Measurements from ENCODE around the gene NXN. TPM values are rescaled to one million over a fixed set of nuclear protein-coding genes. Genes with fewer than 3 reads are reported as not detected.

The NXN gene
- total RNA-seq = 10 to 100 TPM in 3 of 4 donors, 1 to 10 TPM in 1; 6.6 to 28.4 (median 14.7) TPM

DNA sequence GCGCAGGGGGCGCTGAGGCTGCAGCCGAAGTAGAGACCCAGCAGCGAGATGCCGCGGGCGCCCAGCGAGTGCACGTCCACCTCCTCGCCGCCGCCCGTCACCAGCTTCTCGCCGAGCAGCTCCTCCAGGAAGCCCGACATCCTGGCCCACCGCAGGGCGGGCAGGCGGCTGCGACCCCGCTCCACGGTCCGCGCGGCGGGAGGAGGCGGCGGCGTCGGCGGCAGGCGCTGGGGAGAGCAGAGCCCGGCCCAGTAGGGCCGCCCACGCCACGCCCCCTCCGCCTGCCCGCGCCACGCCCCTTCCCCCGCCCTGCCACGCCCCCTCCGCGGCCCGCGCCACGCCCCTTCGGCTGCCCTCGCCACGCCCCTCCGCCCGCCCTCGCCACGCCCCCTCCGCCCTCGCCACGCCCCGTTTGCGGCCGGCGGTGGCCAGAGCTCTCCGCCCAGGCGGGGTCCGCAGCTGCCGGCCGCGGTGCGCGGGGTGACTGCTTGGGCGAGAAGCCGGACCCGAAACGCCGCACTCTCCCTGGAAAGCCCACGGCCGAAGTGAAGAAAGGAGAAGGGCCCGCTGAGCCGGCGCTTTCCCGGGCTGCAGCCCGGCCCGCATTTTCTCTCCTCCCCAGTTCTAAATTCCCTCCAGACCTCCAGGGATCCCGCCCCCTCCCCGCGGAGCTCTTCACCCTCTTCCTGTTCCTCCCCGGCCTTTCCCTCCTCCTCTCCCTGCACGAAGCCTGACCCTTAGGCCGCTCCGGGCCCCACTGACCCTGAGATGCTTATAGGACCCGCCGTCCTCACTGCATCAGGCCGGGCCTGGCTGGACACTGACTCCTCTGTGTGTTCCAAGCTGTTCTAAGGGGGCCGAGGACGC is at the start of gene NXN:
Gene NXN (minus strand): TSS at position 238 of the 867 bp plus-strand sequence.
- H3K27ac ChIP-seq = peak within 1 kb of the TSS; percentile 73 to 91 (median 78)
- peak; percentile 74 to 80 for DNase-seq (ENCODE audit: low spot score in 2 of 2)
- 0 to 1% methylated on average over 42 to 56 of the region's 94 CpGs for WGBS, 2 donors
- peak within 1 kb of the TSS; percentile 48 to 71 (median 59) for H3K4me3 ChIP-seq
- TF ChIP-seq EP300 (IDR thresholded peaks at IDR 0.05) (peak in 1 of 2 donors; percentile 64), POLR2A (IDR thresholded peaks at IDR 0.05) (peak in 1 of 2 donors; percentile 70)
- TF ChIP-seq, protein P1, sequence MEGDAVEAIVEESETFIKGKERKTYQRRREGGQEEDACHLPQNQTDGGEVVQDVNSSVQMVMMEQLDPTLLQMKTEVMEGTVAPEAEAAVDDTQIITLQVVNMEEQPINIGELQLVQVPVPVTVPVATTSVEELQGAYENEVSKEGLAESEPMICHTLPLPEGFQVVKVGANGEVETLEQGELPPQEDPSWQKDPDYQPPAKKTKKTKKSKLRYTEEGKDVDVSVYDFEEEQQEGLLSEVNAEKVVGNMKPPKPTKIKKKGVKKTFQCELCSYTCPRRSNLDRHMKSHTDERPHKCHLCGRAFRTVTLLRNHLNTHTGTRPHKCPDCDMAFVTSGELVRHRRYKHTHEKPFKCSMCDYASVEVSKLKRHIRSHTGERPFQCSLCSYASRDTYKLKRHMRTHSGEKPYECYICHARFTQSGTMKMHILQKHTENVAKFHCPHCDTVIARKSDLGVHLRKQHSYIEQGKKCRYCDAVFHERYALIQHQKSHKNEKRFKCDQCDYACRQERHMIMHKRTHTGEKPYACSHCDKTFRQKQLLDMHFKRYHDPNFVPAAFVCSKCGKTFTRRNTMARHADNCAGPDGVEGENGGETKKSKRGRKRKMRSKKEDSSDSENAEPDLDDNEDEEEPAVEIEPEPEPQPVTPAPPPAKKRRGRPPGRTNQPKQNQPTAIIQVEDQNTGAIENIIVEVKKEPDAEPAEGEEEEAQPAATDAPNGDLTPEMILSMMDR (IDR thresholded peaks at IDR 0.05) = no peak
- peaks cover 0 to 4% of the 10 kb centered on the region in 2 donors for H3K27me3 ChIP-seq
- H3K36me3 ChIP-seq = no peaks in the 10 kb centered on the region
- no peaks in the 10 kb centered on the region for H3K9me3 ChIP-seq
- peaks cover 0 to 39% (median 20%) of the 10 kb centered on the region in 4 donors for H3K4me1 ChIP-seq

DNA sequence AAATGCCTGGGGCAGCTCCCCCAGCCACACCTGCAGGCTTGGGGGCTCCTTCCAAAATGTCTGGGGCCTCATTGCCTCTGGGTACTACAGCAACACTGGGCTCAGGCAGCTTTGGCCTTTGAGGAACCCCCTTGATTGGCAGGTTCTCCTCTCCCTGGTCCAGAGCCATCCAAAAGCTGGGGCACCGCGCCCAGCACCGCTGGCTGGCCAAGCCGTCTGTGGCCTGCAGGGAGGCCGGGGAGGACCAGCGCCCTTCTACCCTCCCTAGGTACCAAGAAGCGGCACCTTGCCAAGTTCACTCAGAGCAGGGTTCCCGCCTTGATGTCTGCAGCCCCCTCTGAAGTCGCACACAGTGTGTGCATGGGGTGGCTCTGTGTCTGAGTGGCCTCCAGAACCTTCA is 47.5 kb upstream of the NXN start:
- Histone ChIP-seq H3K27ac (no peak overlapping the region), H3K27me3 (no peaks in the 10 kb centered on the region), H3K4me3 (no peak overlapping the region), H3K9me3 (no peaks in the 10 kb centered on the region), H3K36me3 (peaks cover 0 to 30% (median 0%) of the 10 kb centered on the region in 3 donors), H3K4me1 (peaks cover 0 to 43% (median 5%) of the 10 kb centered on the region in 4 donors)
- 79 to 88% methylated on average over 8 to 9 of the region's 9 CpGs for WGBS, 2 donors
- TF ChIP-seq EP300 (IDR thresholded peaks at IDR 0.05) = no peak
- TF ChIP-seq, protein P1 (IDR thresholded peaks at IDR 0.05) = no peak
- no peak for TF ChIP-seq POLR2A (IDR thresholded peaks at IDR 0.05)
- no peak for DNase-seq (ENCODE audit: low spot score in 2 of 2)

DNA sequence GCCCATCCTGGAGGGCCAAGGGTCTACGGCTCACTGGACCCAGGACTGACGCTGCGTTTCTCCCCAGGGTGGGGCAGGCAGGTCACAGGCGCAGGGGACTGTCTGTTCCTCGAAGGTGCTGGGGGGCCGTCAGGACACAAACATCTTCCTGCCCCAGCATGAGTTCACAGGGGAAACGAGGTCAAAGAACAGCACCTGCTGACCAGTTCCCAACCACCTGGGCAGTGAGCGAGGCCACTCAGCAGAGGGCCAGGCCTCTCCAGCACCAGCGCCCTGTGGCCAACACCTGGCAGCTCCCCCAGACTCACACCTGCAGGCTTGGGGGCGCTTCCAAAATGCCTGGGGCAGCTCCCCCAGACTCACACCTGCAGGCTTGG is 47.0 kb upstream of the NXN start:
- Histone ChIP-seq H3K27me3 (no peaks in the 10 kb centered on the region), H3K4me1 (peaks cover 0 to 39% (median 5%) of the 10 kb centered on the region in 4 donors), H3K4me3 (no peak overlapping the region), H3K9me3 (no peaks in the 10 kb centered on the region), H3K27ac (no peak overlapping the region), H3K36me3 (peaks cover 0 to 30% (median 0%) of the 10 kb centered on the region in 3 donors)
- 87% methylated on average over 10 of the region's 10 CpGs; no CpG with 5 or more reads in 1 of the 2 donors for WGBS, 2 donors
- TF ChIP-seq EP300 (IDR thresholded peaks at IDR 0.05) (no peak), POLR2A (IDR thresholded peaks at IDR 0.05) (no peak)
- DNase-seq (ENCODE audit: low spot score in 2 of 2) = no peak

DNA sequence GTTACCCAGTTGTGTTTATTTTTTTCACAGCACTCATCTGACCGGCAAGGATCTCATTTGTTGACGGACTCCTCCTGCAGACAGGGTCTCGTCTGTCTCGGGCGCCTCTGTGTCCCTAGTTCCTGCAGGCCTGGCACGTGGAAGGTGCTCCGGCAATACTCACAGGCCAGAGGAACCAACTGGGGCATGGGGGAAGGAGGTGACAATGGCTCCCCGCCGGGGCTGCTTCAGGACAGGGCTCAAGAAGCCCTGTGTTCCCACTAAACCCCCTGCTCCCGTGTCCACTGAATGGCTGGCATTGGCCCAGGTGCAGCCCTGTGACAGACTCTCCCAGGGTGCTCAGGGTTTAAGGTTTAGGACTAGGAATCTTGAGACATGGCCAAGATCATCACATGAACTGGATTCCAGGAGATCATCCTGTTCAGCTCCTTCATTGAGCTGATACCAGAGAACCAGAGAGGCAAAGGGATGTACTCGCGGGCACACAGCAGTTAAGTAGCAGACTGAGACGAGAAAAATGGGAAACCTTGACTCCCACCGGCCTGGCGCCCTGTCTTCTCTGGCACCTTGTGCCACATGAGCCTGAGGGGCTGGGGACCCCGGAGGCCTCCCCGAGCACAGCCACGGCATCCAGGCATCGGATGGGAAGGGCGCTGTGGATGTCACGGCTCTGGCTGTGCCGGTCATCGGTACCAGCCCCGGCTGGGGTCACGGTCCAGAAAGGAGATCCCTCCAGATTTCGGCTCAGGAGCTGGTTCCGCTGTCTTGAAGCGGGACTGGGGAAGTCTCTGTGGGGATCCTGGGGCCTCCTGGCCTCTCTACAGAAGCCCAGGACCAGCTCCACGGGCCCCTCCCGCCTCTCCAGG is 46.4 kb upstream of the NXN start:
- H3K27ac ChIP-seq = no peak overlapping the region
- H3K36me3 ChIP-seq = peaks cover 0 to 30% (median 0%) of the 10 kb centered on the region in 3 donors
- no peaks in the 10 kb centered on the region for H3K9me3 ChIP-seq
- H3K4me1 ChIP-seq = peaks cover 0 to 32% (median 3%) of the 10 kb centered on the region in 4 donors
- 78 to 85% methylated on average over 24 to 30 of the region's 30 CpGs for WGBS, 2 donors
- DNase-seq (ENCODE audit: low spot score in 2 of 2) = no peak
- no peaks in the 10 kb centered on the region for H3K27me3 ChIP-seq
- no peak for TF ChIP-seq EP300 (IDR thresholded peaks at IDR 0.05)
- no peak for TF ChIP-seq POLR2A (IDR thresholded peaks at IDR 0.05)
- TF ChIP-seq, protein P1 (IDR thresholded peaks at IDR 0.05) = no peak
- no peak overlapping the region for H3K4me3 ChIP-seq

DNA sequence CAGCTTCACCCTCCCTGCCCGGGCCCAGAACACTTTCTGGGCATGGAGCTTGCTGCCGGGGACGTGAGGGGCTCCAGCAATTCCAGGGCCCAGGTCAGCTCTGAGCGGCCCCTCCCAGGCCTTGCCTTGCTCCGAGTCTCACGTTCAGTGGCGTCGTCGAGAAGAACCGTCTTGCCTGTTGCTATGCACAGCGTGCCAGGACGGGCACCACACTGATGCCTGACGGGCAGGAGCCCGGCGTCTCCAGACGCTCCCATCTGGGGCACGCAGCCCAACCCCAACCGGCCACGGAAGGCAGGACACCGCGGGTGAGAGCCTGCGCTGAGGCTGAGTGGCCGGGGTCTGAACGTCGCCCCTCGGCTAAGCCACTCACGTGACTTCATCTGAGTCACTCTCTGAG is 44.5 kb upstream of the NXN start:
- H3K4me1 ChIP-seq = peaks cover 0 to 13% (median 0%) of the 10 kb centered on the region in 4 donors
- WGBS, 2 donors = 90 to 92% methylated on average over 20 to 21 of the region's 27 CpGs
- H3K9me3 ChIP-seq = no peaks in the 10 kb centered on the region
- TF ChIP-seq EP300 (IDR thresholded peaks at IDR 0.05) (no peak), POLR2A (IDR thresholded peaks at IDR 0.05) (no peak)
- TF ChIP-seq, protein P1 (IDR thresholded peaks at IDR 0.05) = no peak
- H3K4me3 ChIP-seq = no peak overlapping the region
- H3K36me3 ChIP-seq = peaks cover 0 to 38% (median 0%) of the 10 kb centered on the region in 3 donors
- H3K27me3 ChIP-seq = no peaks in the 10 kb centered on the region
- no peak for DNase-seq (ENCODE audit: low spot score in 2 of 2)
- H3K27ac ChIP-seq = no peak overlapping the region

All from tibial nerve (tissue), 4 donors.